Stimulated activated CD8-positive, alpha-beta memory T cell treated with anti-CD3 and anti-CD28 coated beads, Interleukin-2, amount 100 ng/mL, for 48 hours (primary cell): ENCODE results near the gene SRSF3.
"Not testable (repeated sequence)": the region's sequence is repeated elsewhere in the genome, so short reads cannot be mapped to it uniquely, and the experiment has no call there.

Source experiments
- DNase-seq, 2 donors: peaks; one replicate each; pipeline ENCODE4 v3.0.0-alpha.2; 2020; ENCODE audit warnings: low read depth in 2 of 2

SRSF3 gene

GRCh38 chr6:36574679-36575078, 19.5 kb upstream of the SRSF3 start:
- DNase-seq: no peak

- DNase-seq: no peak
Measured at GRCh38 chr6:36576578-36576977, 17.6 kb upstream of the SRSF3 start.

- DNase-seq: no peak
Measured at GRCh38 chr6:36577301-36577700, 16.9 kb upstream of the SRSF3 start.

GRCh38 chr6:36578030-36578429, 16.1 kb upstream of the SRSF3 start:
- DNase-seq: no peak

- no peak for DNase-seq
Measured at GRCh38 chr6:36578431-36578830, 15.7 kb upstream of the SRSF3 start.

- DNase-seq: no peak
Measured at GRCh38 chr6:36580184-36580526, 14.0 kb upstream of the SRSF3 start.

GRCh38 chr6:36581716-36582115, 12.4 kb upstream of the SRSF3 start:
- no peak for DNase-seq

- DNase-seq: no peak
Measured at GRCh38 chr6:36586606-36587005, 7.6 kb upstream of the SRSF3 start.

GRCh38 chr6:36589025-36589400, 5.1 kb upstream of the SRSF3 start:
- DNase-seq: not testable (repeated sequence)

- no peak for DNase-seq
Measured at GRCh38 chr6:36590237-36590636, 3.9 kb upstream of the SRSF3 start.

GRCh38 chr6:36592221-36592655, 1.9 kb upstream of the SRSF3 start:
- no peak for DNase-seq

- no peak for DNase-seq
Measured at GRCh38 chr6:36593569-36594028, 563 bp upstream of the SRSF3 start.

GRCh38 chr6:36594816-36595643, 868 bp downstream of the SRSF3 start:
- no peak for DNase-seq

- no peak for DNase-seq
Measured at GRCh38 chr6:36596356-36596755, 2.2 kb downstream of the SRSF3 start.

- no peak for DNase-seq
Measured at GRCh38 chr6:36597775-36598174, 3.6 kb downstream of the SRSF3 start.

GRCh38 chr6:36598326-36598725, 4.2 kb downstream of the SRSF3 start:
- DNase-seq: no peak

- no peak for DNase-seq
Measured at GRCh38 chr6:36598739-36599318, 4.7 kb downstream of the SRSF3 start.

GRCh38 chr6:36599791-36600209, 5.6 kb downstream of the SRSF3 start:
- DNase-seq: peak; percentile 45 to 55

GRCh38 chr6:36600564-36601146, 6.5 kb downstream of the SRSF3 start:
- no peak for DNase-seq

- DNase-seq: not testable (repeated sequence)
Measured at GRCh38 chr6:36601818-36602217, 7.7 kb downstream of the SRSF3 start.

GRCh38 chr6:36603222-36604089, 9.3 kb downstream of the SRSF3 start:
- no peak for DNase-seq
